OCI-LY1 (cell line): ENCODE data around the gene ROCK2.

ENCODE experiments used
- H2AFZ ChIP-seq: fragments of 200-600 bp; sonication (generic), shearing (Covaris generic); 2 replicates; pipeline ENCODE4 v1.6.0; 2014; ENCODE audit warnings: antibody characterized with exemption, mild to moderate bottlenecking, low read length
- H3F3A ChIP-seq: fragments of 200-600 bp; sonication (generic), shearing (Covaris generic); 2 replicates; pipeline ENCODE4 v1.6.0; 2014; ENCODE audit warnings: mild to moderate bottlenecking, antibody characterized with exemption, low read length, moderate library complexity; ENCODE audit not compliant: insufficient read depth
- H3K27ac ChIP-seq: fragments of 200-600 bp; sonication (generic); 2 replicates; pipeline ENCODE4 v1.5.1; 2014; ENCODE audit warnings: low read length, mixed run types, mild to moderate bottlenecking, low read depth; ENCODE audit not compliant: poor library complexity, severe bottlenecking
- H3K27me3 ChIP-seq: fragments of 200-600 bp; sonication (generic); 2 replicates; pipeline ENCODE4 v1.6.0; 2014; ENCODE audit warnings: antibody characterized with exemption, mild to moderate bottlenecking, low read length, moderate library complexity; ENCODE audit not compliant: insufficient read depth
- H3K36me3 ChIP-seq: fragments of 200-600 bp; sonication (generic); 2 replicates; pipeline ENCODE4 v1.6.1; 2014; ENCODE audit warnings: mild to moderate bottlenecking, antibody characterized with exemption, low read length, moderate library complexity, mixed read lengths; ENCODE audit not compliant: insufficient read depth
- H3K4me1 ChIP-seq: fragments of 200-600 bp; sonication (generic); 2 replicates; pipeline ENCODE4 v1.5.1; 2014; ENCODE audit warnings: mild to moderate bottlenecking, low read length, moderate library complexity; ENCODE audit not compliant: insufficient read depth, severe bottlenecking
- H3K4me2 ChIP-seq: fragments of 200-600 bp; sonication (generic), shearing (Covaris generic); 2 replicates; pipeline ENCODE4 v1.6.1; 2014; ENCODE audit warnings: low read length
- H3K4me3 ChIP-seq: fragments of 200-600 bp; sonication (generic); 2 replicates; pipeline ENCODE4 v1.5.1; 2014; ENCODE audit warnings: low read length, low read depth, mild to moderate bottlenecking, mixed read lengths; ENCODE audit not compliant: poor library complexity, severe bottlenecking
- H3K79me2 ChIP-seq: fragments of 200-600 bp; shearing (Covaris generic); 2 replicates; pipeline ENCODE4 v1.6.1; 2016; ENCODE audit warnings: mixed run types, low read length, mixed read lengths; ENCODE audit not compliant: insufficient read depth
- H3K9ac ChIP-seq: fragments of 200-600 bp; sonication (generic), shearing (Covaris generic); 2 replicates; pipeline ENCODE4 v1.6.1; 2014; ENCODE audit warnings: mild to moderate bottlenecking, low read length, mixed read lengths
- H3K9me2 ChIP-seq: fragments of 200-600 bp; sonication (generic), shearing (Covaris generic); 2 replicates; pipeline ENCODE4 v1.6.1; 2014; ENCODE audit warnings: low read depth, mild to moderate bottlenecking, low read length, mixed read lengths
- H3K9me3 ChIP-seq: fragments of 200-600 bp; shearing (Covaris generic); 2 replicates; pipeline ENCODE4 v1.6.1; 2014; ENCODE audit warnings: low read length, mixed read lengths
- H4K20me1 ChIP-seq: fragments of 200-600 bp; sonication (generic), shearing (Covaris generic); 2 replicates; pipeline ENCODE4 v1.6.0; 2016; ENCODE audit warnings: mild to moderate bottlenecking, low read length; ENCODE audit not compliant: insufficient read depth
- CTCF ChIP-seq: fragments of 200-600 bp; sonication (generic), shearing (Covaris generic); IDR thresholded peaks from 2 replicates; pipeline ENCODE4 v1.5.1; 2017; ENCODE audit warnings: mild to moderate bottlenecking, antibody characterized with exemption, low read length, moderate library complexity, mixed read lengths
- EZH2 ChIP-seq: fragments of 200-600 bp; sonication (generic), shearing (Covaris generic); IDR thresholded peaks from 2 replicates; pipeline ENCODE4 v1.8.0; 2017; ENCODE audit warnings: borderline replicate concordance, mixed run types, mild to moderate bottlenecking, antibody characterized with exemption, low read length, moderate library complexity, mixed read lengths

Gene ROCK2

GRCh38 chr2:11142987-11143386 lies 201.4 kb downstream of the ROCK2 start:
- Histone ChIP-seq H3K79me2 (no peaks in the 10 kb centered on the region), H2AFZ (no peak overlapping the region), H4K20me1 (no peaks in the 10 kb centered on the region), H3F3A (no peaks in the 10 kb centered on the region), H3K4me2 (no peak overlapping the region), H3K27me3 (no peaks in the 10 kb centered on the region), H3K9me3 (0 out of 2 replicates have a peak, but pooled peaks cover 2% of the 10 kb centered on the region), H3K9me2 (no peaks in the 10 kb centered on the region), H3K36me3 (no peaks in the 10 kb centered on the region; the same call in 1 of the 2 replicates), H3K27ac (no peak overlapping the region), H3K4me3 (no peak overlapping the region), H3K4me1 (no peaks in the 10 kb centered on the region), H3K9ac (no peak overlapping the region)
- TF ChIP-seq EZH2 = no peak
- TF ChIP-seq CTCF = no peak

GRCh38 chr2:11142330-11142729 lies 202.1 kb downstream of the ROCK2 start:
- Histone ChIP-seq H3K9me3 (0 out of 2 replicates have a peak, but pooled peaks cover 1% of the 10 kb centered on the region), H3F3A (no peaks in the 10 kb centered on the region), H3K9ac (no peak overlapping the region), H3K4me2 (no peak overlapping the region), H3K9me2 (no peaks in the 10 kb centered on the region), H3K4me1 (no peaks in the 10 kb centered on the region), H3K27ac (no peak overlapping the region), H3K27me3 (no peaks in the 10 kb centered on the region), H2AFZ (no peak overlapping the region), H3K36me3 (no peaks in the 10 kb centered on the region), H4K20me1 (no peaks in the 10 kb centered on the region), H3K4me3 (no peak overlapping the region), H3K79me2 (no peaks in the 10 kb centered on the region)
- TF ChIP-seq CTCF (peak; percentile 14; the same call in 1 of the 2 replicates), EZH2 (no peak)

GRCh38 chr2:11141319-11141718 lies 203.1 kb downstream of the ROCK2 start:
- Histone ChIP-seq H3K36me3 (no peaks in the 10 kb centered on the region), H3K27me3 (no peaks in the 10 kb centered on the region), H3F3A (no peaks in the 10 kb centered on the region), H3K79me2 (no peaks in the 10 kb centered on the region), H3K9ac (no peak overlapping the region), H3K4me3 (no peak overlapping the region), H3K9me2 (no peaks in the 10 kb centered on the region), H3K9me3 (no peaks in the 10 kb centered on the region), H3K27ac (no peak overlapping the region), H2AFZ (no peak overlapping the region), H3K4me1 (no peaks in the 10 kb centered on the region), H4K20me1 (no peaks in the 10 kb centered on the region), H3K4me2 (no peak overlapping the region)
- no peak for TF ChIP-seq CTCF
